ENCODE measurements around the gene SCYGR7. TPM values are rescaled to one million over a fixed set of nuclear protein-coding genes. Genes with fewer than 3 reads are reported as not detected.

SCYGR7 gene
- total and polyA plus RNA-seq, 9 of the 15 experiments (the other 6 are each of a cell fraction or from before 2014, with no cell fraction given) = not detected

DNA sequence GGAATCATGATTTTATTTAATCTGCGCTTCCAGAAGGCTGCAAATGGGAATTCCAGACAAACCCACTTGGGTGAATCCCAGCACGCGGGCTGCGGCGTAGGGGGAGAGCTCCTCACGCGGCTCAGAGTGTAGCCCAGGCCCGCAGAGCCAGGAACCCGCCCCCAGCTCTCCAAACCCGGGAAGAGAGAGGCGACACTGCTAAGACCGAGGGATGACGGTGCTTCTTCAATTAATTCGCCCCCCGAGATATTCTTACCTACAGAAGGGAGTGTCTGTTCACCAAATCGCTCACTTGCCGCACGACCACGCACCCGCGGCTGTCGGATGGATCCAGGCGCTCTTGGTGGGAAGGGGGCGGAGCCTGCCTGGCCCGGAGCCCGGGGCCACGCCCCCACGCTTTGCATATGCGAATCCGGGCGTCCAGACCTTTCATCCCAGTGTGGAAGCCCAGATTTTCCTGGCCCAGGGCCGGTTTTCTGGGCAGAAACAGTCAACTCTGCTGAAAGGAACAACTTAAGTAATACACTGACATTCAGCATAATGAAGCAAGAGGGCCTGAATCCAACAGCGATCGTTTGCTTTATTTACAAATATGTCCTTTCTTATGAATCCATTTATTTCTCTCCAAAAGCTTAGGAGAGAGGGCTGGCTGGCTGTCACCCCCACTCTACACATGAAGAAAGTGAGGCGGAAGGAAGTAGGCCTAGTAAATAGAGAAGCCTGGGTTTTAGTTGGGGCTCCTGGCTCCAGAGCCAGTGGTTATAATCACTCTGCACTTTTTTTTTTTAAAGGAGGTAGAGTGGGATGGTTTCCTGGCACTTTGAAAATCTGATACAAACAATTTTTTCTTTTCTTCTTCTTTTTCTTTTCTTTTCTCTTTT is 10.2 kb upstream of the SCYGR7 start, which contains the start of gene SLC19A3 (continued):
- no peak for TF ChIP-seq HDAC8 (tag; IDR thresholded peaks at IDR 0.05)
- no peak for TF ChIP-seq PYGO2 (tag; IDR thresholded peaks at IDR 0.05)
- no peak for TF ChIP-seq REST (IDR thresholded peaks at IDR 0.05; ENCODE audit: borderline replicate concordance)
- no peak for TF ChIP-seq REST (CRISPR knock-in tag; IDR thresholded peaks at IDR 0.05; ENCODE audit: low read depth)
- no peak for TF ChIP-seq CBX5 (IDR thresholded peaks at IDR 0.05; ENCODE audit: borderline replicate concordance, low read depth)
- no peak for TF ChIP-seq ZNF316 (IDR thresholded peaks at IDR 0.05)
- no peak for TF ChIP-seq ZNF785 (CRISPR knock-in tag; IDR thresholded peaks at IDR 0.05)
